ENCODE results near the gene RAB21.

- peak; percentile 33 to 61 for TF ChIP-seq CTCF (conservative IDR thresholded peaks at IDR 0.05 in 1 of 2, IDR thresholded peaks at IDR 0.05 in 1 of 2; ENCODE audit: low read depth in 1 of 2, low read length in 2 of 2)
- TF ChIP-seq EZH2 (IDR thresholded peaks at IDR 0.05; ENCODE audit: low read length, missing control alignments) = no peak
Observed at GRCh38 chr12:71846322-71846940, 91.8 kb downstream of the RAB21 start.

Measured in fibroblast of lung (primary cell).